ENCODE results near the gene STS. TPM values are rescaled to one million over a fixed set of nuclear protein-coding genes. Genes with fewer than 3 reads are reported as not detected.
"Not testable (repeated sequence)": the region's sequence is repeated elsewhere in the genome, so short reads cannot be mapped to it uniquely, and the experiment has no call there.

The STS gene
- total RNA-seq, 1 donor from 2014 or later: 0.26 TPM

DNA sequence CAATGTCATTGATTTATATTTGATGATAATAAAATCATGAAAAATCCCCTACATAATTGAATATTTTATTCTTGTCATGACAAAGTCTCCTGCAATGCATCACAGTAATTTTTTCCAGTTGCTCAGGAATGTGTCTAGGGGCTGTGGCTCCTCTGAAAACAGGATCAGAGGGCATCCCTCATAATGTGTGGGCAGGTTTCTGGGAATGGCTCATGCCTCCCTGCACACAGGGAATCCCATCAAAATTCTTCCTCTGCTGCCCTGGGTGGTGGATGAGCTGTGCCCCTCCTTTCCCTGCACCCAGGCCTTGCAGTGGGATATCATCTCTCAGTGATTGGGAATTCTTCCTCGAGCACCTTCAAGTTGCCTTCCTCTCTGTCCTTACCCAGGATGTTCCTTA, 20.9 kb downstream of the STS start:
- DNase-seq (ENCODE audit: low read depth): no peak
- no peak overlapping the region for H3K4me3 ChIP-seq (ENCODE audit: low read depth, low read length)
- TF ChIP-seq, protein P1, sequence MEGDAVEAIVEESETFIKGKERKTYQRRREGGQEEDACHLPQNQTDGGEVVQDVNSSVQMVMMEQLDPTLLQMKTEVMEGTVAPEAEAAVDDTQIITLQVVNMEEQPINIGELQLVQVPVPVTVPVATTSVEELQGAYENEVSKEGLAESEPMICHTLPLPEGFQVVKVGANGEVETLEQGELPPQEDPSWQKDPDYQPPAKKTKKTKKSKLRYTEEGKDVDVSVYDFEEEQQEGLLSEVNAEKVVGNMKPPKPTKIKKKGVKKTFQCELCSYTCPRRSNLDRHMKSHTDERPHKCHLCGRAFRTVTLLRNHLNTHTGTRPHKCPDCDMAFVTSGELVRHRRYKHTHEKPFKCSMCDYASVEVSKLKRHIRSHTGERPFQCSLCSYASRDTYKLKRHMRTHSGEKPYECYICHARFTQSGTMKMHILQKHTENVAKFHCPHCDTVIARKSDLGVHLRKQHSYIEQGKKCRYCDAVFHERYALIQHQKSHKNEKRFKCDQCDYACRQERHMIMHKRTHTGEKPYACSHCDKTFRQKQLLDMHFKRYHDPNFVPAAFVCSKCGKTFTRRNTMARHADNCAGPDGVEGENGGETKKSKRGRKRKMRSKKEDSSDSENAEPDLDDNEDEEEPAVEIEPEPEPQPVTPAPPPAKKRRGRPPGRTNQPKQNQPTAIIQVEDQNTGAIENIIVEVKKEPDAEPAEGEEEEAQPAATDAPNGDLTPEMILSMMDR (IDR thresholded peaks at IDR 0.05; ENCODE audit: insufficient read depth, low read length, severe bottlenecking): no peak
- H3K27me3 ChIP-seq (ENCODE audit: control insufficient read depth, insufficient read depth, low read length): no peaks in the 10 kb centered on the region
- no peak for FAIRE-seq
- H3K36me3 ChIP-seq (ENCODE audit: control insufficient read depth, insufficient read depth, low read length): no peaks in the 10 kb centered on the region

DNA sequence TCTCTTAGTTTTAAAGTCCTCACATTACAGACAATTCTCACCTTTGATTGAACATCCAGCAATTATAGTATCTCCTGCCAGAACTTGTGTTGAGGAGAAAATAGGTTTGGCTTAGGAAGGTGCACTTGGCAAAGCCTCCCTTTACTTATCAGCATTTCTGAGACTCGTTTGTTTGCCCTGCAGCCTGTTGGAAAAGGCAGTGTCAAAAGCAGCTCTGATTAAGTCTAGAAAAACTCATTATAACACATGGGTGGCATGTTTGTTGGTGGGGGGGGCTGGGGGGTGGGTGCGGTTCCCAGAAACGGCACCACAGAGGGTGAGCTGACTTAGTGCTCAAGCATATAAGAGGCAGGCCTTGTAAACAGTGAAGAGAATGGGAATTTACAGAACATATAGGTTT, 22.1 kb downstream of the STS start:
- no peak overlapping the region for H3K4me3 ChIP-seq (ENCODE audit: low read depth, low read length)
- H3K27me3 ChIP-seq (ENCODE audit: control insufficient read depth, insufficient read depth, low read length): no peaks in the 10 kb centered on the region
- no peaks in the 10 kb centered on the region for H3K36me3 ChIP-seq (ENCODE audit: control insufficient read depth, insufficient read depth, low read length)
- FAIRE-seq: no peak
- TF ChIP-seq, protein P1 (IDR thresholded peaks at IDR 0.05; ENCODE audit: insufficient read depth, low read length, severe bottlenecking): no peak
- DNase-seq (ENCODE audit: low read depth): no peak

DNA sequence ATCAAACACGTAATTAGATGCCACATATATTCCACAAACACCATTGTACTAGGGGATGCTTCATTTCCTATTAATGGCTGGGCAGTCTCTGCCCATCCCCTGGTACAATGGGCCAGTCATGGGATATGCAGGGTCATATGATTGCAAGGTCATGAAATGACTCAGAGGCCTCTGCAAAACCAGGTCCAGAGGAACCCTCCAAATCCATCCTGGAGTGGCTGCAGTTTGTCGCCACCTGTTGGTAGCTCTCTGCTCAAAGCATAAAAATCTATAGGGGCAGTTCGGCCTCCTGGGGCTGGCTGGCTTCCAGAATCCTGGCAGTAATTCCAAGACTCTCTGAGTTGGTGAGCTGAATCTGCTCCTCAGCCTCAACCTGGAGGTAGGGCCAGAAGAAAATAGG, 23.4 kb downstream of the STS start:
- DNase-seq (ENCODE audit: low read depth): no peak
- H3K27me3 ChIP-seq (ENCODE audit: control insufficient read depth, insufficient read depth, low read length): no peaks in the 10 kb centered on the region
- no peak for FAIRE-seq

DNA sequence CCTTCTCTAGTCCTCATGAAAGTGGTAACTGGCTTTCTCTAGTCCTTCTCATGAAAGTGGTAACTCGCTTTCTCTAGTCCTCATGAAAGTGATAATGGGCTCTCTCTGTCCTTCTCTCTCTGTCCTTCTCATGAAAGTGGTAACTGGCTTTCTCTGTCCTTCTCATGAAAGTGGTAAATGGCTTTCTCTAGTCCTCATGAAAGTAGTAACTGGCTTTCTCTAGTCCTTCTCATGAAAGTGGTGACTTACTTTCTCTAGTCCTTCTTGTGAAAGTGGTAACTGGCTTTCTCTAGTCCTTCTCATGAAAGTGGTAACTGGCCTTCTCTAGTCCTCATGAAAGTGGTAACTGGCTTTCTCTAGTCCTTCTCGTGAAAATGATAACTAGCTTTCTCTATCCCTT, 31.3 kb downstream of the STS start:
- H3K36me3 ChIP-seq (ENCODE audit: control insufficient read depth, insufficient read depth, low read length); DNase-seq (ENCODE audit: low read depth); H3K4me3 ChIP-seq (ENCODE audit: low read depth, low read length); H3K27me3 ChIP-seq (ENCODE audit: control insufficient read depth, insufficient read depth, low read length): not testable (repeated sequence)
- peak; percentile 58 for FAIRE-seq

More for the DNA sequence above, 23.4 kb downstream of the STS start:
- no peaks in the 10 kb centered on the region for H3K36me3 ChIP-seq (ENCODE audit: control insufficient read depth, insufficient read depth, low read length)
- no peak overlapping the region for H3K4me3 ChIP-seq (ENCODE audit: low read depth, low read length)
- TF ChIP-seq, protein P1 (IDR thresholded peaks at IDR 0.05; ENCODE audit: insufficient read depth, low read length, severe bottlenecking): peak; percentile 21

DNA sequence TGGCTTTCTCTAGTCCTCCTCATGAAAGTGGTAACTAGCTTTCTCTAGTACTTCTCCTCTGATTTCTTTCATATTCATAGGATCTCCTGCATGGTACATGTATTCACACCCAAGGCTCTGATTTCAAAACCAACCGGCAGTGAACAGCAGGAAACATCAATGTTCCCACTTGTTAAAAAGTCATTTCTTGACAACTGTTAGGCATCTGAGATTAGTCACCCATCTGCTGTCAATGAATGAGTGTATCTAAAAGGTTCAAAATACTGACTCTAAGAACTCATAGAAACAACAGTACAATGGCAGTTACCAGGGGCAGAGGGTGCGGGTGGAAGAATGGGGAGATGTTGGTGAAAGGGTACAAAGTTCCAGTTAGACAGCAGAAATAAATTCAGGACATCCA, 31.9 kb downstream of the STS start:
- Histone ChIP-seq H3K27me3 (ENCODE audit: control insufficient read depth, insufficient read depth, low read length) (no peaks in the 10 kb centered on the region), H3K4me3 (ENCODE audit: low read depth, low read length) (no peak overlapping the region), H3K36me3 (ENCODE audit: control insufficient read depth, insufficient read depth, low read length) (no peaks in the 10 kb centered on the region)
- FAIRE-seq: peak; percentile 28
- DNase-seq (ENCODE audit: low read depth): peak; percentile 1
- TF ChIP-seq, protein P1 (IDR thresholded peaks at IDR 0.05; ENCODE audit: insufficient read depth, low read length, severe bottlenecking): no peak

DNA sequence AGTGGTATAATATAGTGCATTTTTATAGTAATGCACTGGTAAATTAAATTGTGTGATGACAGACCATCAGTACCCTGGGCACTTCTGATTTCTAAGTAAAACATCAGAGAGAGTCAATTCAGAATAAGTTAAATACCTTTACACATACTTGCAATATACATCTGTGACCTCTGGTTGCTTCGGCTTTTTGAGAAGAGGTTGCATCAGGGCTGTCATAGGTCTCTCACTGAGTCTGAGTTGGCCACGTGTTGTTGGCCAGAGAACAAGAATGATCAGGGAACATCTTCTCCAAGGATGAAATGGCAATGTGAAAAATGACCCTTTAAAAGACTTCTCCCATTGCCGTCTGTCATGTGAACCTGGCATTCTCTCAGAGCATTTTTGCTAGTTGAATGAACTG, 37.3 kb downstream of the STS start:
- H3K27me3 ChIP-seq (ENCODE audit: control insufficient read depth, insufficient read depth, low read length): no peaks in the 10 kb centered on the region
- TF ChIP-seq, protein P1 (IDR thresholded peaks at IDR 0.05; ENCODE audit: insufficient read depth, low read length, severe bottlenecking): no peak
- H3K4me3 ChIP-seq (ENCODE audit: low read depth, low read length): no peak overlapping the region
- FAIRE-seq: no peak
- DNase-seq (ENCODE audit: low read depth): no peak
- no peaks in the 10 kb centered on the region for H3K36me3 ChIP-seq (ENCODE audit: control insufficient read depth, insufficient read depth, low read length)

All from bronchial epithelial cell (primary cell).